ENCODE data around the gene ZNF423.

DNA sequence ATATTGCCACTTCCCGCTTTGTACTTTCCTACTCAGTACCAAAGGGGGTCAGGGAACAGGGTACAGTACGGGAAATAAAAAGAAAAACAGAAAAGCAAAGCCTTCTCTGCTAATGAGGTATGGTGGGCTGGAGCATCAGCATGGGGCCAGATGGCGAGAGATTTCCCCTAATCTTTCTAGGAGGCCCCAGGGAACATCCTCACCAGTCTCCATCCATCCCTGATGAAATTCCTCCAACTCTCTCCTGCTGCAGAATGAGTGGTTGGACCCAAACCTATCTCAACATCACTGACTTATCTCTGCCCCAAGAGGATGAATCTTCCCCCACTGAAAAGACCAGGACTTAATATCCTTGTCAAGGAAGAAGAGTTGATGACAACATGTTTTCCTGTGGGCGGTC, 296.7 kb downstream of the ZNF423 start:
- no peak for TF ChIP-seq POLR2A (IDR thresholded peaks at IDR 0.05)
- TF ChIP-seq, protein P1, sequence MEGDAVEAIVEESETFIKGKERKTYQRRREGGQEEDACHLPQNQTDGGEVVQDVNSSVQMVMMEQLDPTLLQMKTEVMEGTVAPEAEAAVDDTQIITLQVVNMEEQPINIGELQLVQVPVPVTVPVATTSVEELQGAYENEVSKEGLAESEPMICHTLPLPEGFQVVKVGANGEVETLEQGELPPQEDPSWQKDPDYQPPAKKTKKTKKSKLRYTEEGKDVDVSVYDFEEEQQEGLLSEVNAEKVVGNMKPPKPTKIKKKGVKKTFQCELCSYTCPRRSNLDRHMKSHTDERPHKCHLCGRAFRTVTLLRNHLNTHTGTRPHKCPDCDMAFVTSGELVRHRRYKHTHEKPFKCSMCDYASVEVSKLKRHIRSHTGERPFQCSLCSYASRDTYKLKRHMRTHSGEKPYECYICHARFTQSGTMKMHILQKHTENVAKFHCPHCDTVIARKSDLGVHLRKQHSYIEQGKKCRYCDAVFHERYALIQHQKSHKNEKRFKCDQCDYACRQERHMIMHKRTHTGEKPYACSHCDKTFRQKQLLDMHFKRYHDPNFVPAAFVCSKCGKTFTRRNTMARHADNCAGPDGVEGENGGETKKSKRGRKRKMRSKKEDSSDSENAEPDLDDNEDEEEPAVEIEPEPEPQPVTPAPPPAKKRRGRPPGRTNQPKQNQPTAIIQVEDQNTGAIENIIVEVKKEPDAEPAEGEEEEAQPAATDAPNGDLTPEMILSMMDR (IDR thresholded peaks at IDR 0.05), result no peak
